H1 (cell line): ENCODE data around the gene RUVBL1. TPM values are rescaled to one million over a fixed set of nuclear protein-coding genes. Genes with fewer than 3 reads are reported as not detected.

Experiments
- ASH2L ChIP-seq: fragments of 200-600, 300-600 bp; sonication (generic); IDR thresholded peaks from one replicate; pipeline ENCODE4 v1.7.1; 2017; ENCODE audit warnings: low read length
- ATF2 ChIP-seq: IDR thresholded peaks from 2 replicates; pipeline ENCODE4 v1.6.1; 2012; ENCODE audit warnings: low read length, inconsistent platforms
- BCL11A ChIP-seq, 2 experiments: IDR thresholded peaks; one replicate each; pipeline ENCODE4 v1.6.1; 2011; ENCODE audit warnings: low read depth in 2 of 2, low read length in 2 of 2, mild to moderate bottlenecking in 2 of 2
- GTF2F1 ChIP-seq: IDR thresholded peaks from 2 replicates; pipeline ENCODE4 v1.6.1; 2012; ENCODE audit warnings: low read depth, low read length, improper control_type of control experiment, borderline replicate concordance
- JUND ChIP-seq: IDR thresholded peaks from 2 replicates; pipeline ENCODE4 v1.6.1; 2011; ENCODE audit warnings: mild to moderate bottlenecking, improper control_type of control experiment, low read length
- POLR2AphosphoS5 ChIP-seq: IDR thresholded peaks from 2 replicates; pipeline ENCODE4 v1.6.1; 2011; ENCODE audit warnings: low read depth, low read length
- TAF7 ChIP-seq: optimal IDR thresholded peaks from 2 replicates; pipeline ENCODE3; 2011; ENCODE audit warnings: low read depth, mild to moderate bottlenecking, inconsistent platforms, low read length, moderate library complexity, borderline replicate concordance
- polyA plus RNA-seq, 7 experiments: library from polyadenylated mRNA; depleted of rRNA in 3 of 7; stranded (reverse) in 5 of 7; unstranded in 2 of 7; fragments of >200 nt in 5 of 7; fragments of 200-250 nt in 2 of 7; gene quantifications; 1 replicate in 5 of 7; 2 replicates in 1 of 7; 4 replicates in 1 of 7; pipeline versions ENCODE4 v1.2.1 to v1.2.3, GENCODE V29; 2011 to 2013; ENCODE audit warnings: missing spikeins in 2 of 7, mixed read lengths in 2 of 7
- total RNA-seq: library from RNA; stranded (reverse); fragmentation: NEBNext Ultra II Directional; extraction: Animal tissue kit (Norgen Biotek cat#: 25700); gene quantifications from 2 replicates; pipeline ENCODE4 v1.2.1, GENCODE V29; 2021

Gene RUVBL1
- total and polyA plus RNA-seq, 2 of the 8 experiments (the other 6 are each of a cell fraction or from before 2014, with no cell fraction given) = 112 to 135 TPM

GRCh38 chr3:128083396-128083795, 40.2 kb downstream of the RUVBL1 start (continued):
- TF ChIP-seq BCL11A (IDR thresholded peaks at IDR 0.05; ENCODE audit: low read depth in 2 of 2, low read length in 2 of 2) = no peak
- TF ChIP-seq JUND = no peak
- TF ChIP-seq ATF2 = no peak
- TF ChIP-seq ASH2L = no peak
- no peak for TF ChIP-seq POLR2AphosphoS5
- TF ChIP-seq GTF2F1 = no peak
- no peak for TF ChIP-seq TAF7
